Fibroblast of lung (primary cell): Measurements from ENCODE around the gene GRM6. TPM values are rescaled to one million over a fixed set of nuclear protein-coding genes. Genes with fewer than 3 reads are reported as not detected.

Experiments used
- DNase-seq, 2 donors: peaks; one replicate each; pipeline versions ENCODE4 v3.0.0 to v3.0.0-alpha.2; 2010; ENCODE audit warnings: low read depth in 2 of 2
- H2AFZ ChIP-seq: 2 replicates; pipeline ENCODE4 v1.5.1; 2012; ENCODE audit warnings: low read length, control low read depth, inconsistent platforms
- H3K27ac ChIP-seq: 2 replicates; pipeline ENCODE4 v1.5.1; 2011; ENCODE audit warnings: low read length, control low read depth; ENCODE audit not compliant: insufficient read depth
- H3K27me3 ChIP-seq: 2 replicates; pipeline ENCODE4 v1.5.1; 2011; ENCODE audit warnings: mild to moderate bottlenecking, low read length; ENCODE audit not compliant: control insufficient read depth, insufficient read depth
- H3K36me3 ChIP-seq: 2 replicates; pipeline ENCODE4 v1.5.1; 2011; ENCODE audit warnings: low read length; ENCODE audit not compliant: control insufficient read depth, insufficient read depth
- H3K4me1 ChIP-seq: 2 replicates; pipeline ENCODE4 v1.5.1; 2011; ENCODE audit warnings: low read length; ENCODE audit not compliant: control insufficient read depth, insufficient read depth; ENCODE audit errors: extremely low read depth
- H3K4me2 ChIP-seq: 2 replicates; pipeline ENCODE4 v1.5.1; 2011; ENCODE audit warnings: low read length, control low read depth; ENCODE audit not compliant: insufficient read depth; ENCODE audit errors: extremely low read depth
- H3K4me3 ChIP-seq, 4 experiments: fragments of 200-600 bp in 1 of 4; sonication (generic) in 1 of 4; replicated peaks in 1 of 4; 2 replicates each; pipeline ENCODE4 v1.5.1; 2011 to 2016; ENCODE audit warnings: low read length in 4 of 4, low read depth in 3 of 4, mild to moderate bottlenecking in 3 of 4, control low read depth in 2 of 4, inconsistent platforms in 1 of 4, mixed read lengths in 1 of 4; ENCODE audit not compliant: insufficient read depth in 1 of 4; ENCODE audit errors: control extremely low read depth in 1 of 4
- H3K79me2 ChIP-seq: 2 replicates; pipeline ENCODE4 v1.5.1; 2012; ENCODE audit warnings: mild to moderate bottlenecking, low read length, inconsistent platforms; ENCODE audit not compliant: control insufficient read depth, insufficient read depth
- H3K9ac ChIP-seq: 2 replicates; pipeline ENCODE4 v1.5.1; 2011; ENCODE audit warnings: mild to moderate bottlenecking, low read length, control low read depth; ENCODE audit not compliant: insufficient read depth
- H3K9me3 ChIP-seq: 2 replicates; pipeline ENCODE4 v1.5.1; 2012; ENCODE audit warnings: low read depth, low read length; ENCODE audit not compliant: control insufficient read depth, insufficient read depth
- H4K20me1 ChIP-seq: 2 replicates; pipeline ENCODE4 v1.5.1; 2011; ENCODE audit warnings: low read length; ENCODE audit not compliant: control insufficient read depth, insufficient read depth; ENCODE audit errors: extremely low read depth
- EZH2 ChIP-seq: IDR thresholded peaks from 2 replicates; pipeline ENCODE4 v1.5.1; 2012; ENCODE audit warnings: low read length, control low read depth, mild to moderate bottlenecking; ENCODE audit errors: missing control alignments
- polyA plus RNA-seq, 2 donors: library from polyadenylated mRNA; depleted of rRNA in 1 of 2; stranded (reverse) in 1 of 2; unstranded in 1 of 2; fragments of >200 nt; gene quantifications; 2 replicates each; pipeline ENCODE4 v1.2.1, GENCODE V29; 2011 to 2012; ENCODE audit warnings: missing spikeins in 1 of 2
- total RNA-seq: library from RNA; depleted of rRNA; stranded (reverse); fragments of >200 nt; gene quantifications from 2 replicates; pipeline ENCODE4 v1.2.1, GENCODE V29; 2014
- TF ChIP-seq, protein P1 (sequence below), 2 donors: IDR thresholded peaks in 1 of 2; conservative IDR thresholded peaks in 1 of 2; 1 replicate in 1 of 2; 2 replicates in 1 of 2; pipeline ENCODE4 v1.5.1; 2011 to 2012; ENCODE audit warnings: low read length in 2 of 2, control low read depth in 1 of 2, inconsistent platforms in 1 of 2, low read depth in 1 of 2, mild to moderate bottlenecking in 1 of 2

GRM6 gene
- total and polyA plus RNA-seq, 2 donors (not counting 1 experiment from before 2014, with no cell fraction given) = not detected

GRCh38 chr5:178998441-178998840 lies 3.3 kb upstream of the GRM6 start:
- TF ChIP-seq, protein P1, sequence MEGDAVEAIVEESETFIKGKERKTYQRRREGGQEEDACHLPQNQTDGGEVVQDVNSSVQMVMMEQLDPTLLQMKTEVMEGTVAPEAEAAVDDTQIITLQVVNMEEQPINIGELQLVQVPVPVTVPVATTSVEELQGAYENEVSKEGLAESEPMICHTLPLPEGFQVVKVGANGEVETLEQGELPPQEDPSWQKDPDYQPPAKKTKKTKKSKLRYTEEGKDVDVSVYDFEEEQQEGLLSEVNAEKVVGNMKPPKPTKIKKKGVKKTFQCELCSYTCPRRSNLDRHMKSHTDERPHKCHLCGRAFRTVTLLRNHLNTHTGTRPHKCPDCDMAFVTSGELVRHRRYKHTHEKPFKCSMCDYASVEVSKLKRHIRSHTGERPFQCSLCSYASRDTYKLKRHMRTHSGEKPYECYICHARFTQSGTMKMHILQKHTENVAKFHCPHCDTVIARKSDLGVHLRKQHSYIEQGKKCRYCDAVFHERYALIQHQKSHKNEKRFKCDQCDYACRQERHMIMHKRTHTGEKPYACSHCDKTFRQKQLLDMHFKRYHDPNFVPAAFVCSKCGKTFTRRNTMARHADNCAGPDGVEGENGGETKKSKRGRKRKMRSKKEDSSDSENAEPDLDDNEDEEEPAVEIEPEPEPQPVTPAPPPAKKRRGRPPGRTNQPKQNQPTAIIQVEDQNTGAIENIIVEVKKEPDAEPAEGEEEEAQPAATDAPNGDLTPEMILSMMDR (conservative IDR thresholded peaks at IDR 0.05 in 1 of 2, IDR thresholded peaks at IDR 0.05 in 1 of 2; ENCODE audit: low read depth in 1 of 2, low read length in 2 of 2) = no peak
- no peak for TF ChIP-seq EZH2
- Histone ChIP-seq H3K9me3 (no peaks in the 10 kb centered on the region), H3K36me3 (no peaks in the 10 kb centered on the region), H3K4me3 (no peak overlapping the region), H2AFZ (no peak overlapping the region), H3K4me2 (no peak overlapping the region), H3K27ac (no peak overlapping the region), H3K9ac (no peak overlapping the region), H4K20me1 (no peaks in the 10 kb centered on the region), H3K4me1 (no peaks in the 10 kb centered on the region), H3K27me3 (no peaks in the 10 kb centered on the region), H3K79me2 (no peaks in the 10 kb centered on the region)
- DNase-seq = no peak

GRCh38 chr5:178997191-178997590 lies 2.1 kb upstream of the GRM6 start:
- Histone ChIP-seq H3K36me3 (no peaks in the 10 kb centered on the region), H3K79me2 (no peaks in the 10 kb centered on the region), H2AFZ (no peak overlapping the region), H3K4me2 (no peak overlapping the region), H3K27ac (no peak overlapping the region), H4K20me1 (no peaks in the 10 kb centered on the region), H3K4me3 (no peak overlapping the region), H3K4me1 (no peaks in the 10 kb centered on the region), H3K9me3 (no peaks in the 10 kb centered on the region), H3K9ac (no peak overlapping the region), H3K27me3 (no peaks in the 10 kb centered on the region)
- DNase-seq = no peak
- TF ChIP-seq, protein P1 (conservative IDR thresholded peaks at IDR 0.05 in 1 of 2, IDR thresholded peaks at IDR 0.05 in 1 of 2; ENCODE audit: low read depth in 1 of 2, low read length in 2 of 2) = no peak
- no peak for TF ChIP-seq EZH2

- Histone ChIP-seq H3K79me2 (no peaks in the 10 kb centered on the region), H3K27ac (no peak overlapping the region), H3K9me3 (no peaks in the 10 kb centered on the region), H3K4me2 (no peak overlapping the region), H3K4me1 (no peaks in the 10 kb centered on the region), H4K20me1 (no peaks in the 10 kb centered on the region), H3K27me3 (no peaks in the 10 kb centered on the region), H3K36me3 (no peaks in the 10 kb centered on the region), H3K9ac (no peak overlapping the region), H2AFZ (no peak overlapping the region), H3K4me3 (no peak overlapping the region)
- TF ChIP-seq EZH2 = no peak
- TF ChIP-seq, protein P1 (conservative IDR thresholded peaks at IDR 0.05 in 1 of 2, IDR thresholded peaks at IDR 0.05 in 1 of 2; ENCODE audit: low read depth in 1 of 2, low read length in 2 of 2) = no peak
- DNase-seq = no peak
Observed at GRCh38 chr5:178996156-178996555, 1.0 kb upstream of the GRM6 start.
